Fibroblast of upper back skin (primary cell): ENCODE results near the gene ADAMTS3.
A peak's percentile ranks its signal among the peaks of the same experiment; 100 is the strongest.

ENCODE experiments used
- DNase-seq: peaks from one replicate; pipeline ENCODE4 v3.0.0-alpha.2; 2013

Gene ADAMTS3

GRCh38 chr4:72391281-72391680 lies 177.7 kb downstream of the ADAMTS3 start:
- no peak for DNase-seq

- DNase-seq, result peak; percentile 48
These were observed 178.6 kb downstream of the ADAMTS3 start for GRCh38 chr4:72390409-72390808.

- DNase-seq, result peak; percentile 28
These were observed 180.5 kb downstream of the ADAMTS3 start for GRCh38 chr4:72388521-72388920.

GRCh38 chr4:72387959-72388358 lies 181.1 kb downstream of the ADAMTS3 start:
- no peak for DNase-seq

- DNase-seq, result no peak
These were observed 185.6 kb downstream of the ADAMTS3 start for GRCh38 chr4:72383439-72383838.

- no peak for DNase-seq
These were observed 190.1 kb downstream of the ADAMTS3 start for GRCh38 chr4:72378901-72379300.

- DNase-seq, result peak; percentile 76
These were observed 191.4 kb downstream of the ADAMTS3 start for GRCh38 chr4:72377491-72378194.

- no peak for DNase-seq
These were observed 192.1 kb downstream of the ADAMTS3 start for GRCh38 chr4:72376901-72377300.

GRCh38 chr4:72375073-72375736 lies 193.8 kb downstream of the ADAMTS3 start:
- DNase-seq, result peak; percentile 83

- DNase-seq, result no peak
These were observed 194.9 kb downstream of the ADAMTS3 start for GRCh38 chr4:72374159-72374558.

- peak; percentile 14 for DNase-seq
These were observed 202.4 kb downstream of the ADAMTS3 start for GRCh38 chr4:72366601-72367000.

- DNase-seq, result no peak
These were observed 203.0 kb downstream of the ADAMTS3 start for GRCh38 chr4:72365981-72366380.

- no peak for DNase-seq
These were observed 204.0 kb downstream of the ADAMTS3 start for GRCh38 chr4:72365016-72365415.

GRCh38 chr4:72360075-72360474 lies 208.9 kb downstream of the ADAMTS3 start:
- no peak for DNase-seq

GRCh38 chr4:72358483-72358882 lies 210.5 kb downstream of the ADAMTS3 start:
- DNase-seq, result no peak

- peak; percentile 80 for DNase-seq
These were observed 211.1 kb downstream of the ADAMTS3 start for GRCh38 chr4:72357908-72358307.

GRCh38 chr4:72352711-72353110 lies 216.3 kb downstream of the ADAMTS3 start:
- no peak for DNase-seq

- DNase-seq, result no peak
These were observed 217.5 kb downstream of the ADAMTS3 start for GRCh38 chr4:72351521-72351920.

- DNase-seq, result no peak
These were observed 220.3 kb downstream of the ADAMTS3 start for GRCh38 chr4:72348701-72349100.

GRCh38 chr4:72344418-72344817 lies 224.6 kb downstream of the ADAMTS3 start:
- no peak for DNase-seq

GRCh38 chr4:72341432-72341820 lies 227.6 kb downstream of the ADAMTS3 start:
- no peak for DNase-seq

- peak; percentile 14 for DNase-seq
These were observed 228.1 kb downstream of the ADAMTS3 start for GRCh38 chr4:72340803-72341431.

GRCh38 chr4:72338060-72338459 lies 231.0 kb downstream of the ADAMTS3 start:
- no peak for DNase-seq

- no peak for DNase-seq
These were observed 238.6 kb downstream of the ADAMTS3 start for GRCh38 chr4:72330381-72330780.
